CD4-positive, alpha-beta T cell treated with Interleukin-17A for 4 hours (primary cell): ENCODE data around the gene NCOR2.
A peak's percentile ranks its signal among the peaks of the same experiment; 100 is the strongest.

ENCODE experiments used
- DNase-seq: peaks from one replicate; pipeline ENCODE4 v3.0.0-alpha.2; 2020; ENCODE audit warnings: mixed read lengths

Gene NCOR2

DNA sequence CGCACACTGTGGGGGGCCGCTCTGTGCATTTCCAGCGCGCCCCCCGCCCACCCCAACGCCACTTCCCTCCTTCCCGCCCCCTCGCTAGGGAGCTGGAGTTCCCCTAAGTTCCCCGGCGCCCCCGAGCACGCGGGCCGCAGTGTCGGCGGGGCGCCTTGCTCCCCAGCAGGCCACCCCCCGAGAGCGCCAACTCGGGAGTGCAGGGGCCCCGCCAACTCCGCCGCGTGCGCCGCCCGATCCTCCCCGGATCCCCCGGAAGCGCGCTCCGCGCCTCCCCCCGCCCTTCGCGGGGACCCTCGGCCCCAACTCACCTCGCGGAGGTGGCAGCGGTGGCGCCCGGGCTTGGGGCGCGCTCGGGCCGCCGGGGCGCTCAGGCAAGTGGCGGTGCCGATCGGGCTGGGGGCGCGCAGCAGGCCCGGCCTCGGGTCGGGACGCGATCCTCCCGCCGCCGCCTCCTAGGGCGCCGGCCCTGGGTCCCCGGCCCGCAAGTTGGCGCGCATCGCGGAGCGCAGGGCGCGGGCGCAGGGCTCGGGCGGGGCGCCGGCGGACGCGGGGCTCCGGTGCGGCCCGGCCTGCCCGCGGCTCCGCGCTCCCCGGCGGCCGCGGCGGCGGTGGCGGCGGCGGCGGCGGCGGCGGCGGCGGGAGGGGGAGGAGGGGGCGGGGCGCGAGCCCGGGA lies at the start of gene NCOR2:
Gene NCOR2 (minus strand): TSS at position 616 of the 676 bp plus-strand sequence. CDS start 72,361 bp downstream, outside the sequence.
- DNase-seq = peak; percentile 63

- DNase-seq = no peak
Measured at GRCh38 chr12:124616394-124617221, 49.2 kb upstream of the NCOR2 start.

GRCh38 chr12:124614512-124615292 lies 47.3 kb upstream of the NCOR2 start:
- no peak for DNase-seq

- DNase-seq = no peak
Measured at GRCh38 chr12:124613151-124613585, 45.8 kb upstream of the NCOR2 start.

GRCh38 chr12:124612410-124612680 lies 44.9 kb upstream of the NCOR2 start:
- DNase-seq = no peak

DNA sequence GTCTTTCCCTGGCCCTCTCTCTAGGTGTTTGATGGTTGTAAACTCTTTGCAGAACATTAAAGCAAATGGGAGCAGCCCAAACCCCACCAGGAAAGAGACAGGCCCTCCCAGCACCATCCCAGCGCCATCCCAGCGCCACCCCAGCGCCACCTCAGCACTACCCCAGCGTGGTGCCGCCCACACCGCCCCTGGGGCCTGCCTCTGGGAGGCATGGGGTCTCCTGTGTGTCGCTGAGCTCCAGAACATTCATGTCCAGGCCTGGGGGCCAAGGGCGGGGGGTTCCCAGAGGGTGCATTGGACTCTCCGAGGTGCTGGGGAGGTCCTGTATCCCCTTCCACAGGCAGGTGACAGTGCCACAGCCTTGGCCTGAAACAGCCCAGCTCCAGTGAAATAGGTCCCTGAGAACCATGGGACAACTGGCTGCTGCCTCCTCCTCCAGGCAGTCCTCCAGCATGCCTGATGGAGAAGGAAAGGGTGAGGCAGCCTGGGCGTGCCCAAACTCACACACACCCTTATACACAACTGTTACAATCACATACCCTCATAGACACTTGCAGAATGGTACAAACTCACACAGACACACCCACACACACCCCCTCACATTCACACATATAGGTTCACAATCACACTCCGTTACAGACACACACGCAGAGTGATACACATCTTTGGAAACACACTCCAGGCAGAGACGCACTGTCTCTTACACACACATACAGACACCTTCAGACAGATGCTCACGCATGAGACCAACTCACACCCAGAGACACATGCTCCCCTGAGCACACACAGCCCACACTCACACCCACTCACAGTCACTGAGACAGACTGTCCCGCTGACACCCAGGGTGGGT lies 44.4 kb upstream of the NCOR2 start:
- DNase-seq = no peak

- no peak for DNase-seq
Measured at GRCh38 chr12:124610629-124611558, 43.5 kb upstream of the NCOR2 start.

GRCh38 chr12:124610021-124610612 lies 42.7 kb upstream of the NCOR2 start:
- DNase-seq = peak; percentile 18

DNA sequence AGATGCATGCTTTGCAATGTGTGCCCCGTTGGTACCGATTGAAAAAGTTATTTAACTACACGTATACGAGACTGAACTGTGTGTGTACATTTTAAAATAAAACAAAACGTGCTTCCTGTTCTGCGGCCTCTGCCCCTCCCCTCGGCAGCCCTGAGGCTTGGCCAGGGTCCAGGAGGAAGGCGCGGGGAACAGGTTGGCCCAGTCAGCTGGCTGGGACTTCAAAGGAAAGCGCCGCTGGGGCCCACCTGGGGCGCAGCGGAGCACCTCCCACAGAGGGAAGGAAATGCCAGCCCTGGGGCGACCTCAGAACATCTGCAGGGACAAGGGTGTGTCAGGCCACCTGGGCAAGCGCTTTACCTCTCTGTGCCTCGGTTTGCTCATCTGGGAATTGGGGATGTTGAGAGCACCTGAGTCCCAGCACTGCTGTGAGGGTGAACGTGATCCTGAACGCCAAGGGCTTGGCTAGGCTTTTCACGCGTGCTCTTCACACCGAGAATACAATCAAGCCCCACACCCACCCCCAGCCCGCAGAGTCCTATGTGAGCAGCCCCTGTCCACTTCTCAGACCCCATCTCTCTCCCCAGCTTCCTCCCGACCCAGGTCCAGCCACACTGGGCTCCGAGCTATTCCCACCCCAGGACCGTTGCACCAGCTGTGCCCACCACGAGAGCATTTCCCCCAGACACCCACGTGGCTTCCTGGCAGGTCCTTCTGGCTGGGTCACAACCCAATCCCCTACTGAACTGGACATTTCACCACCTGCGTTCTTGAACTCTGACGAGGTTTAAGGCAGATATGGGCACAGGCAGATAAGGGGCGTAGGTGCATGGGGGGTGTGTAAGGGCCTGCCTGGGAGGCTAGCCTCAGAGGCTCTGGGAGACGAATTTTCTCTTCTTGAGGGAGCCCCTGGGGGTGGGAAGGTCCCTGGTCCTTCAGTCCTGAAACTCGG lies 41.9 kb upstream of the NCOR2 start:
- DNase-seq = peak; percentile 93

DNA sequence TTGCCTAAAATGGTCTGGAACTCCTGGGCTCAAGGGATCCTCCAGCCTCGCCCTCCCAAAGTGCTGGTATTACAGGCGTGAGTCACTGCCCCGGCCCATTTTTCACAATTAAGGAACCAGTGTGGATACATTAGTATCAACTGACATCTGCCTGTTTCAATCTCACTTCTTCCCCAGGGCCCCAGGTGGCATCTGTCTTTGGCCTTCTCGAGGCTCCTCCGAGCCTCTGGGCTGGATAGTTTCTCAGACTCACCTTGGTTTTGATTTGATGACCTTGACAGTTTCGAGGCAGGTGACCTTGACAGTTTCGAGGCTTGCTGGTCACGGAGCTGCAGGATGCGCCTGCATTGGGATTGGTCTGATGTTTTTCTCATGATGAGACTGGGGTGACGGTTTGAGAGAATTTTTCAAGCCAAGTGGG lies 41.0 kb upstream of the NCOR2 start:
- no peak for DNase-seq

GRCh38 chr12:124607681-124608425 lies 40.4 kb upstream of the NCOR2 start:
- DNase-seq = no peak

DNA sequence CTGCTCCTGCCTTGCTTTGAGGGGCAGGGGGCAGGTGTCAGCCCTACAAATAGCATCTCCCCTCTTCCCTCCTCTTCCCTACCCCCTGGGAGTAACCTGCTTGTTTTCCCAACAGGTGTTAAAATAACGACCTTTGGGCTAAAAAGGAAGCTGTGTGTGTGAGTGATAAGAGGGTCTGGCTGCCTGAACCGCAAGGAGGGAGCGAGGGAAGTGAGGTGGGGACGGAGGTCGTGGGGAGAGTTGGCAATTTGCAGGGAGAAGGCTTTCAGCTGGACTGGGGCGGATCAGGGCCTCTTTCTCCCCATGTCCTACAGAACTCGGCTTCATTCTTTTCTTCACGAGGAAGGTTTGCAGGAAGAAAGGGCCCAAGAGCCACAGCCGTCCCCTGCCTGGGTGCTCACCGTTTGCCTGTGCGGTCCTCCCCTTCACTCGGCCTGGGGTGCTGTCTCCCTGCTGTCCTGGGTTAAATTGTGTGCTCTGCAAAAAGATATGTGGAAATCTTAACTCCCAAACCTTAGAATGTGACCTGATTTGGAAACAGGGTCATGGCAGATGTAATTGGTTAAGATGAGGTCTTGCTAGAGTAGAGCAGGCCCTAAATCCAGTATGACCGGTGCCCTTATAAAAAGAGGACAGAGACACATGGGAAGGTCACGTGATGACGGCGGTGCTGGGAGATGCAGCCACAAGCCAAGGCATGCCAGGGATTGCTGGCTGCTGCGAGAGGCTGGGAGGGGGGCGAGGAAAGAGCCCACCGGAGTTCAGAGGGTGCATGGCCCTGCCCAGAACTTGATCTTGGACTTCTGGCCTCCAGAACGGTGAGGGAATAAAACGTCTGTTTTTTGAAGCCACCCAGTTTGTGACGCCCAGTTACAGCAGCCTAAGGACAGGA lies 38.7 kb upstream of the NCOR2 start:
- DNase-seq = no peak

GRCh38 chr12:124605150-124605882 lies 37.9 kb upstream of the NCOR2 start:
- no peak for DNase-seq

- DNase-seq = no peak
Measured at GRCh38 chr12:124604264-124604680, 36.9 kb upstream of the NCOR2 start.

- DNase-seq = no peak
Measured at GRCh38 chr12:124603831-124604251, 36.4 kb upstream of the NCOR2 start.

GRCh38 chr12:124603100-124603541 lies 35.7 kb upstream of the NCOR2 start:
- DNase-seq = no peak

DNA sequence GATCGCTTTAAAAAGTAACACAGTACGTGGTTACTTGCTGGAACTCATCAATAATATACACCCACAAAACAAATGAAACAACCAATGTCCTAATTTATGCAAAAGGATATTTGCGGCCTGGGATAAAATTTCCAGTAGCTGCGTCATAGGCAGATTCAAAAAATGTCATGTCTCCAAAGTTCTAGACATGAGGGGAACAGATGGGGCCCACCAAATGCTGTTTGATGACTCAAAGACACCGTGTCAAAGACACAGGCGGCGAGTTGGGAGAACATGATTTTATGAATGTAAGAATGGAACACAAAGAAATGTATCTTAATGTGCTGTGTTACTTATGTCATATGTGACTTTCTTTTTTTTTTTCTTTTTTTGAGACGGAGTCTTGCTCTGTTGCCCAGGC lies 34.3 kb upstream of the NCOR2 start:
- no peak for DNase-seq
